B cell (primary cell): Measurements from ENCODE around the gene KNTC1. TPM values are rescaled to one million over a fixed set of nuclear protein-coding genes. Genes with fewer than 3 reads are reported as not detected.

ENCODE experiments used
- ATAC-seq: fragments of 200-7000 bp; cut with Tn5 transposase; one replicate; pipeline ENCODE4 v1.10.0; 2021; ENCODE audit warnings: low read depth, mild to moderate bottlenecking, moderate number of reproducible peaks, moderate library complexity
- CTCF ChIA-PET: fragments of 350-600 bp; sonication (Branson Sonifier 250); formaldehyde crosslinking; loops from one replicate; lab custom pipeline; 2021; ENCODE audit warnings: antibody characterized with exemption, inconsistent platforms; lab: Charles Lee
- POLR2A ChIA-PET: fragments of 350-600 bp; sonication (Branson Sonifier 250); formaldehyde crosslinking; loops from one replicate; lab custom pipeline; 2021; ENCODE audit warnings: antibody characterized with exemption; lab: Charles Lee
- DNase-seq: peaks from one replicate; pipeline ENCODE4 v3.0.0; 2013
- H2AFZ ChIP-seq: 2 replicates; pipeline ENCODE4 v1.6.1; 2012; ENCODE audit warnings: mild to moderate bottlenecking, low read depth, low read length; ENCODE audit not compliant: insufficient read depth, poor library complexity, severe bottlenecking
- H3K27ac ChIP-seq, 2 donors: 1 replicate in 1 of 2; 2 replicates in 1 of 2; pipeline ENCODE4 v1.5.1; 2012 to 2013; ENCODE audit warnings: low read length in 2 of 2, mild to moderate bottlenecking in 2 of 2, moderate library complexity in 1 of 2
- H3K27me3 ChIP-seq, 4 experiments: fragments of 200-600 bp in 1 of 4; sonication (generic) in 1 of 4; replicated peaks in 1 of 4; 1 replicate in 2 of 4; 2 replicates in 2 of 4; pipeline versions ENCODE4 v1.6.1 to v1.7.0; 2013 to 2016; ENCODE audit warnings: low read length in 3 of 4, mild to moderate bottlenecking in 2 of 4, mixed read lengths in 1 of 4, moderate library complexity in 1 of 4; ENCODE audit not compliant: insufficient read depth in 4 of 4, control insufficient read depth in 3 of 4; ENCODE audit errors: control extremely low read depth in 1 of 4
- H3K36me3 ChIP-seq, 2 experiments: replicated peaks in 1 of 2; 1 replicate in 1 of 2; 2 replicates in 1 of 2; pipeline versions ENCODE4 v1.6.1 to v1.7.1; 2013; ENCODE audit warnings: low read length in 1 of 2; ENCODE audit not compliant: insufficient read depth in 2 of 2, control insufficient read depth in 1 of 2; ENCODE audit errors: control extremely low read depth in 1 of 2, extremely low read depth in 1 of 2
- H3K4me1 ChIP-seq, 2 donors: fragments of 200-600 bp in 1 of 2; sonication (generic) in 1 of 2; 1 replicate in 1 of 2; 2 replicates in 1 of 2; pipeline versions ENCODE4 v1.5.1 to v1.6.1; 2013 to 2017; ENCODE audit warnings: low read length in 2 of 2; ENCODE audit not compliant: control insufficient read depth in 2 of 2, insufficient read depth in 2 of 2
- H3K4me2 ChIP-seq: replicated peaks from 2 replicates; pipeline ENCODE3; 2012; ENCODE audit warnings: mild to moderate bottlenecking, low read depth, low read length; ENCODE audit not compliant: poor library complexity, severe bottlenecking
- H3K4me3 ChIP-seq, 5 experiments: fragments of 200-600 bp in 1 of 5; sonication (generic) in 1 of 5; 1 replicate in 3 of 5; 2 replicates in 2 of 5; pipeline versions ENCODE4 v1.5.1 to v1.7.0; 2011 to 2016; ENCODE audit warnings: low read length in 4 of 5, mild to moderate bottlenecking in 4 of 5, low read depth in 2 of 5, control low read depth in 1 of 5, moderate library complexity in 1 of 5; ENCODE audit not compliant: insufficient read depth in 1 of 5; ENCODE audit errors: control extremely low read depth in 1 of 5, extremely low read depth in 1 of 5
- H3K79me2 ChIP-seq: fragments of 200-600 bp; sonication (generic); one replicate; pipeline ENCODE4 v1.6.0; 2016; ENCODE audit warnings: low read length; ENCODE audit not compliant: control insufficient read depth, insufficient read depth
- H3K9ac ChIP-seq: fragments of 200-600 bp; sonication (generic); 2 replicates; pipeline ENCODE4 v1.6.1; 2017; ENCODE audit warnings: mild to moderate bottlenecking, low read length, moderate library complexity
- H3K9me3 ChIP-seq, 3 donors: one replicate each; pipeline versions ENCODE4 v1.6.1 to v1.7.1; 2013; ENCODE audit warnings: low read length in 2 of 3; ENCODE audit not compliant: control insufficient read depth in 2 of 3, insufficient read depth in 1 of 3; ENCODE audit errors: control extremely low read depth in 1 of 3
- H4K20me1 ChIP-seq: 2 replicates; pipeline ENCODE4 v1.6.0; 2012; ENCODE audit warnings: mild to moderate bottlenecking, low read length; ENCODE audit not compliant: insufficient read depth, control insufficient read depth, poor library complexity, severe bottlenecking
- H3K27ac Mint-ChIP-seq: one replicate; pipeline ENCODE4 v1.8.0; 2021; ENCODE audit warnings: mixed read lengths
- H3K27me3 Mint-ChIP-seq: one replicate; pipeline ENCODE4 v1.8.0; 2021; ENCODE audit warnings: mixed read lengths
- H3K4me1 Mint-ChIP-seq: one replicate; pipeline ENCODE4 v1.8.0; 2021; ENCODE audit warnings: mixed read lengths
- H3K4me3 Mint-ChIP-seq: one replicate; pipeline ENCODE4 v1.8.0; 2021; ENCODE audit warnings: mixed read lengths
- H3K9me3 Mint-ChIP-seq: one replicate; pipeline ENCODE4 v1.8.0; 2022; ENCODE audit warnings: mixed read lengths; ENCODE audit not compliant: insufficient read depth
- EZH2 ChIP-seq: IDR thresholded peaks from 2 replicates; pipeline ENCODE4 v1.6.1; 2012; ENCODE audit warnings: borderline replicate concordance, low read depth, mild to moderate bottlenecking, moderate library complexity, low read length; ENCODE audit not compliant: insufficient read depth, poor library complexity, severe bottlenecking
- WGBS: methylation state at CpG from one replicate; pipeline ENCODE4 v1.1.5; 2013; ENCODE audit warnings: missing lambda C conversion rate; ENCODE audit not compliant: insufficient coverage; 5-methylcytosine and 5-hydroxymethylcytosine counted together
- intact Hi-C: fragments of 100-400 bp; cut with micrococcal nuclease; formaldehyde crosslinking; loops from one replicate; pipeline ENCODE4 v1.10.0; 2022
- polyA plus RNA-seq: library from polyadenylated mRNA; depleted of rRNA; stranded (reverse); fragments of >200 nt; gene quantifications from 2 replicates; pipeline ENCODE4 v1.2.3, GENCODE V29; 2012
- total RNA-seq, 2 donors: library from RNA; stranded (reverse); fragments of 120-200 nt in 1 of 2; gene quantifications; 1 replicate in 1 of 2; 2 replicates in 1 of 2; pipeline versions ENCODE4 v1.2.3 to v1.2.4, GENCODE V29; 2013 to 2022
- TF ChIP-seq, protein P1 (sequence below): fragments of 200-600 bp; IDR thresholded peaks from one replicate; pipeline ENCODE4 v1.8.0; 2022; ENCODE audit warnings: antibody characterized with exemption, mild to moderate bottlenecking

The KNTC1 gene
- total and polyA plus RNA-seq, 2 donors (not counting 1 experiment from before 2014, with no cell fraction given) = 27.1 to 52.4 TPM

DNA sequence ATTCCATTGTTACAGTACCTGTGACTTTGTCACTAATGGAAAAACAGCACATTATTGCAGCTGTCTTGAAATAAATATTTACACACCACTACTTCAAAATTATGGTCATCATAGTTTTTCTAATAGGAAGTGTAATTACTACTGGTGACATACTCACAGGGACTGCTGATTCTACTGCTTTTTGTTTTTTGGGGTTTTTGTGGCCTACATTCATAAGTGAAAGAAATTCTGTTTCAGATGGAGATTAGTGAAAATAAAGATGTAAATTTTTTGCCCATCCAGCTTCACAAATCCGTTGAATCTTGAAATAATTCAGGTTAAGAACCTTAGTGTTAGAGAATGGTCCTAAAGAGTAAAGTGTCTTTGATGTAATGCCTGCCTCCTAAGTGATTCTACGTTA is 17.5 kb downstream of the KNTC1 start:
- Histone ChIP-seq H3K4me3 (no peak overlapping the region), H4K20me1 (no peaks in the 10 kb centered on the region), H3K9ac (peak overlapping the region; percentile 1), H3K36me3 (peaks cover 1 to 13% of the 10 kb centered on the region in 2 experiments), H3K79me2 (peaks cover 5% of the 10 kb centered on the region), H3K27me3 (no peaks in the 10 kb centered on the region), H3K4me1 (peaks cover 17 to 18% of the 10 kb centered on the region in 2 donors), H2AFZ (no peak overlapping the region), H3K9me3 (no peaks in the 10 kb centered on the region), H3K4me2 (no peak overlapping the region), H3K27ac (peak overlapping the region in 1 of 2 donors; percentile 5)
- Mint-ChIP-seq H3K4me1 (peaks cover 24% of the 10 kb centered on the region), H3K9me3 (no peaks in the 10 kb centered on the region), H3K27me3 (no peaks in the 10 kb centered on the region), H3K27ac (peak overlapping the region; percentile 50), H3K4me3 (no peak overlapping the region)
- ATAC-seq (no peak), DNase-seq (no peak)
- ChIA-PET POLR2A (no interaction called here), CTCF (interaction anchor here (0.6 kb wide), 1 partner anchor 157 kb away, joined by 4 read pairs; no protein-coding TSS in a partner anchor)
- WGBS = 88% methylated on average over 1 of the region's 2 CpGs
- TF ChIP-seq EZH2 = no peak
- TF ChIP-seq, protein P1, sequence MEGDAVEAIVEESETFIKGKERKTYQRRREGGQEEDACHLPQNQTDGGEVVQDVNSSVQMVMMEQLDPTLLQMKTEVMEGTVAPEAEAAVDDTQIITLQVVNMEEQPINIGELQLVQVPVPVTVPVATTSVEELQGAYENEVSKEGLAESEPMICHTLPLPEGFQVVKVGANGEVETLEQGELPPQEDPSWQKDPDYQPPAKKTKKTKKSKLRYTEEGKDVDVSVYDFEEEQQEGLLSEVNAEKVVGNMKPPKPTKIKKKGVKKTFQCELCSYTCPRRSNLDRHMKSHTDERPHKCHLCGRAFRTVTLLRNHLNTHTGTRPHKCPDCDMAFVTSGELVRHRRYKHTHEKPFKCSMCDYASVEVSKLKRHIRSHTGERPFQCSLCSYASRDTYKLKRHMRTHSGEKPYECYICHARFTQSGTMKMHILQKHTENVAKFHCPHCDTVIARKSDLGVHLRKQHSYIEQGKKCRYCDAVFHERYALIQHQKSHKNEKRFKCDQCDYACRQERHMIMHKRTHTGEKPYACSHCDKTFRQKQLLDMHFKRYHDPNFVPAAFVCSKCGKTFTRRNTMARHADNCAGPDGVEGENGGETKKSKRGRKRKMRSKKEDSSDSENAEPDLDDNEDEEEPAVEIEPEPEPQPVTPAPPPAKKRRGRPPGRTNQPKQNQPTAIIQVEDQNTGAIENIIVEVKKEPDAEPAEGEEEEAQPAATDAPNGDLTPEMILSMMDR = no peak
- intact Hi-C loops = no loop called here

DNA sequence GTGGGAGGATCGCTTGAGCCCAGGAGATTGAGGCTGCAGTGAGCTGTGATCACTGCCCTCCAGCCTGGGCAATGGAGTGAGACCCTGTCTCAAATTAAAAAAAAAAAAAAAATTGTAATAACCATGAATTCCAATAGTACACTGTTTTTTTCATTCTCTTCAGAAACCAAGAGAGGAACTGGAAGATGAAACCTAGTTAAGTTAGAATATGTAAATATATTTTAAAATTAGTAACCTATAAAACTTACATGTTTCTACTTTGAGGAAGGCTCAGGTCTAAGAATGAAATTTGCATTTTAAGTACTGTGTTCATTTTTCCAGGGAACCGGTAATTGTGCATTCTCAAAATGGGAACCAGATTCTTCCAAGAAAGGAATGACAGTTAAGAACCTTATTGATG is 18.8 kb downstream of the KNTC1 start:
- Mint-ChIP-seq H3K9me3 (no peaks in the 10 kb centered on the region), H3K4me1 (peaks cover 24% of the 10 kb centered on the region), H3K27me3 (no peaks in the 10 kb centered on the region), H3K4me3 (peak overlapping the region; percentile 33), H3K27ac (no peak overlapping the region)
- Histone ChIP-seq H3K27me3 (no peaks in the 10 kb centered on the region), H2AFZ (no peak overlapping the region), H3K9me3 (no peaks in the 10 kb centered on the region), H3K36me3 (peaks cover 3 to 21% of the 10 kb centered on the region in 2 experiments), H3K27ac (peak overlapping the region; percentile 12 to 70), H3K4me2 (peak overlapping the region; percentile 55), H4K20me1 (no peaks in the 10 kb centered on the region), H3K9ac (no peak overlapping the region), H3K4me3 (peak overlapping the region in 1 of 5 experiments; percentile 16), H3K79me2 (peaks cover 5% of the 10 kb centered on the region), H3K4me1 (peaks cover 17 to 18% of the 10 kb centered on the region in 2 donors)
- no peak for ATAC-seq
- POLR2A ChIA-PET = no interaction called here
- no peak for DNase-seq
- no CpG with 5 or more reads among the region's 2 CpGs for WGBS
- intact Hi-C loops = no loop called here
- CTCF ChIA-PET = interaction anchor here (1.2 kb wide), 1 partner anchor 17 kb away, joined by 3 read pairs; no protein-coding TSS in a partner anchor
- TF ChIP-seq, protein P1 = no peak
